Amniotic epithelial cell (primary cell): ENCODE measurements around the gene SPAG16.
"Not testable (repeated sequence)": the region's sequence is repeated elsewhere in the genome, so short reads cannot be mapped to it uniquely, and the experiment has no call there.

Experiments
- DNase-seq: peaks from one replicate; pipeline ENCODE4 v3.0.0-alpha.2; 2010; ENCODE audit warnings: low read depth

Gene SPAG16

GRCh38 chr2:214005337-214005736 is 721.1 kb downstream of the SPAG16 start:
- peak; percentile 7 for DNase-seq

GRCh38 chr2:214006601-214007000 is 722.3 kb downstream of the SPAG16 start:
- peak; percentile 15 for DNase-seq

GRCh38 chr2:214011676-214012075 is 727.4 kb downstream of the SPAG16 start:
- no peak for DNase-seq

- peak; percentile 4 for DNase-seq
Observed at GRCh38 chr2:214014551-214015220, 730.4 kb downstream of the SPAG16 start.

GRCh38 chr2:214019229-214019972 is 735.1 kb downstream of the SPAG16 start:
- DNase-seq, result peak; percentile 94

- DNase-seq, result peak; percentile 54
Observed at GRCh38 chr2:214019973-214020345, 735.7 kb downstream of the SPAG16 start.

GRCh38 chr2:214029190-214029589 is 744.9 kb downstream of the SPAG16 start:
- DNase-seq, result no peak

- no peak for DNase-seq
Observed at GRCh38 chr2:214031566-214031965, 747.3 kb downstream of the SPAG16 start.

- no peak for DNase-seq
Observed at GRCh38 chr2:214034417-214034816, 750.2 kb downstream of the SPAG16 start.

GRCh38 chr2:214035091-214035852 is 751.0 kb downstream of the SPAG16 start:
- DNase-seq, result no peak

- DNase-seq, result no peak
Observed at GRCh38 chr2:214035921-214036320, 751.7 kb downstream of the SPAG16 start.

- DNase-seq, result no peak
Observed at GRCh38 chr2:214038186-214038585, 753.9 kb downstream of the SPAG16 start.

- DNase-seq, result no peak
Observed at GRCh38 chr2:214050731-214051130, 766.5 kb downstream of the SPAG16 start.

GRCh38 chr2:214051585-214051984 is 767.3 kb downstream of the SPAG16 start:
- DNase-seq, result no peak

- no peak for DNase-seq
Observed at GRCh38 chr2:214052235-214052634, 768.0 kb downstream of the SPAG16 start.

GRCh38 chr2:214057986-214058385 is 773.7 kb downstream of the SPAG16 start:
- DNase-seq, result no peak

GRCh38 chr2:214062279-214062678 is 778.0 kb downstream of the SPAG16 start:
- not testable (repeated sequence) for DNase-seq

GRCh38 chr2:214064471-214064870 is 780.2 kb downstream of the SPAG16 start:
- no peak for DNase-seq

- no peak for DNase-seq
Observed at GRCh38 chr2:214066862-214067261, 782.6 kb downstream of the SPAG16 start.

- DNase-seq, result peak; percentile 80
Observed at GRCh38 chr2:214069254-214069653, 785.0 kb downstream of the SPAG16 start.

- DNase-seq, result no peak
Observed at GRCh38 chr2:214075456-214075855, 791.2 kb downstream of the SPAG16 start.

GRCh38 chr2:214076527-214076926 is 792.3 kb downstream of the SPAG16 start:
- no peak for DNase-seq

GRCh38 chr2:214077727-214078126 is 793.5 kb downstream of the SPAG16 start:
- DNase-seq, result no peak
